WTC11 (cell line): ENCODE measurements around the gene SLX4. TPM values are rescaled to one million over a fixed set of nuclear protein-coding genes. Genes with fewer than 3 reads are reported as not detected.

Source experiments
- AFF4 ChIP-seq: sonication (generic); formaldehyde crosslinking; IDR thresholded peaks from 2 replicates; pipeline ENCODE4 v1.8.1; 2023; ENCODE audit warnings: mild to moderate bottlenecking, missing genetic modification reagents, borderline replicate concordance
- ESRRA ChIP-seq: sonication (generic); formaldehyde crosslinking; IDR thresholded peaks from 2 replicates; pipeline ENCODE4 v1.8.1; 2022; ENCODE audit warnings: mild to moderate bottlenecking, missing genetic modification reagents, borderline replicate concordance
- ETV6 ChIP-seq: sonication (generic); formaldehyde crosslinking; IDR thresholded peaks from 2 replicates; pipeline ENCODE4 v1.8.1; 2022; ENCODE audit warnings: mild to moderate bottlenecking, missing genetic modification reagents
- GABPB1 ChIP-seq: sonication (generic); formaldehyde crosslinking; IDR thresholded peaks from 2 replicates; pipeline ENCODE4 v1.8.1; 2023; ENCODE audit warnings: mild to moderate bottlenecking, missing genetic modification reagents
- GRHL2 ChIP-seq: fragments of 250-450 bp; sonication (Bioruptor Pico); IDR thresholded peaks from 2 replicates; pipeline ENCODE4 v1.8.0; 2022; ENCODE audit warnings: mild to moderate bottlenecking, moderate library complexity; ENCODE audit not compliant: insufficient replicate concordance, severe bottlenecking
- HMGA2 ChIP-seq: fragments of 250-450 bp; sonication (Bioruptor Pico); IDR thresholded peaks from 2 replicates; pipeline ENCODE4 v1.4.0; 2021; ENCODE audit warnings: mild to moderate bottlenecking, moderate library complexity
- JAZF1 ChIP-seq: fragments of 250-450 bp; sonication (Bioruptor Pico); IDR thresholded peaks from 2 replicates; pipeline ENCODE4 v1.9.0; 2021; ENCODE audit warnings: moderate library complexity, mild to moderate bottlenecking, inconsistent platforms
- MAX ChIP-seq: sonication (generic); formaldehyde crosslinking; IDR thresholded peaks from 2 replicates; pipeline ENCODE4 v1.8.0; 2022; ENCODE audit warnings: mild to moderate bottlenecking, missing genetic modification reagents
- NFYB ChIP-seq: sonication (generic); formaldehyde crosslinking; conservative IDR thresholded peaks from 2 replicates; pipeline ENCODE4 v1.8.0; 2022; ENCODE audit warnings: low read depth, missing genetic modification reagents
- RELA ChIP-seq: sonication (generic); formaldehyde crosslinking; IDR thresholded peaks from 2 replicates; pipeline ENCODE4 v1.8.1; 2022; ENCODE audit warnings: missing genetic modification reagents, mild to moderate bottlenecking, borderline replicate concordance
- SMAD4 ChIP-seq: sonication (generic); formaldehyde crosslinking; IDR thresholded peaks from 2 replicates; pipeline ENCODE4 v1.8.0; 2022; ENCODE audit warnings: mild to moderate bottlenecking, missing genetic modification reagents
- TP53 ChIP-seq: sonication (generic); formaldehyde crosslinking; IDR thresholded peaks from 2 replicates; pipeline ENCODE4 v1.8.1; 2023; ENCODE audit warnings: mild to moderate bottlenecking, missing genetic modification reagents
- ZNF121 ChIP-seq: sonication (generic); formaldehyde crosslinking; IDR thresholded peaks from 2 replicates; pipeline ENCODE4 v1.8.0; 2023; ENCODE audit warnings: missing genetic modification reagents
- ZNF396 ChIP-seq: fragments of 250-450 bp; sonication (Bioruptor Pico); IDR thresholded peaks from 2 replicates; pipeline ENCODE4 v1.8.0; 2021; ENCODE audit warnings: mild to moderate bottlenecking, moderate library complexity, borderline replicate concordance
- ZNF423 ChIP-seq: fragments of 250-450 bp; sonication (Bioruptor Pico); IDR thresholded peaks from 2 replicates; pipeline ENCODE4 v2.1.2; 2022; ENCODE audit warnings: mild to moderate bottlenecking, moderate library complexity
- total RNA-seq: library from RNA; stranded (reverse); gene quantifications from 3 replicates; pipeline ENCODE4 v1.2.3, GENCODE V29; 2021
- TF ChIP-seq, protein P1 (sequence below): sonication (generic); formaldehyde crosslinking; IDR thresholded peaks from 2 replicates; pipeline ENCODE4 v1.8.1; 2022; ENCODE audit warnings: mild to moderate bottlenecking, moderate library complexity, missing genetic modification reagents
- TF ChIP-seq, protein P2 (sequence below): fragments of 250-450 bp; sonication (Bioruptor Pico); IDR thresholded peaks from 2 replicates; pipeline ENCODE4 v1.9.0; 2021; ENCODE audit warnings: mild to moderate bottlenecking
- TF ChIP-seq, protein P3 (sequence below): fragments of 250-450 bp; sonication (Bioruptor Pico); IDR thresholded peaks from 2 replicates; pipeline ENCODE4 v1.9.0; 2021; ENCODE audit warnings: moderate library complexity, mild to moderate bottlenecking, inconsistent platforms, borderline replicate concordance
- TF ChIP-seq, protein P4 (sequence below): fragments of 200-600 bp; IDR thresholded peaks from 2 replicates; pipeline ENCODE4 v1.8.0; 2022; ENCODE audit warnings: antibody characterized with exemption
- TF ChIP-seq, protein P5 (sequence below): sonication (generic); formaldehyde crosslinking; IDR thresholded peaks from 2 replicates; pipeline ENCODE4 v1.8.1; 2022; ENCODE audit warnings: low read depth, missing genetic modification reagents, borderline replicate concordance
- TF ChIP-seq, protein P6 (sequence below): sonication (generic); formaldehyde crosslinking; IDR thresholded peaks from 2 replicates; pipeline ENCODE4 v1.8.0; 2022; ENCODE audit warnings: mild to moderate bottlenecking, missing genetic modification reagents
- TF ChIP-seq, protein P7 (sequence below): fragments of 250-450 bp; sonication (Bioruptor Pico); IDR thresholded peaks from 2 replicates; pipeline ENCODE4 v1.9.0; 2021; ENCODE audit warnings: mild to moderate bottlenecking
- TF ChIP-seq, protein P8 (sequence below): fragments of 250-450 bp; sonication (Bioruptor Pico); IDR thresholded peaks from 2 replicates; pipeline ENCODE4 v2.1.2; 2022; ENCODE audit warnings: mild to moderate bottlenecking, moderate library complexity

SLX4 gene
- total RNA-seq, 1 experiment from 2014 or later, result 16.7 TPM

DNA sequence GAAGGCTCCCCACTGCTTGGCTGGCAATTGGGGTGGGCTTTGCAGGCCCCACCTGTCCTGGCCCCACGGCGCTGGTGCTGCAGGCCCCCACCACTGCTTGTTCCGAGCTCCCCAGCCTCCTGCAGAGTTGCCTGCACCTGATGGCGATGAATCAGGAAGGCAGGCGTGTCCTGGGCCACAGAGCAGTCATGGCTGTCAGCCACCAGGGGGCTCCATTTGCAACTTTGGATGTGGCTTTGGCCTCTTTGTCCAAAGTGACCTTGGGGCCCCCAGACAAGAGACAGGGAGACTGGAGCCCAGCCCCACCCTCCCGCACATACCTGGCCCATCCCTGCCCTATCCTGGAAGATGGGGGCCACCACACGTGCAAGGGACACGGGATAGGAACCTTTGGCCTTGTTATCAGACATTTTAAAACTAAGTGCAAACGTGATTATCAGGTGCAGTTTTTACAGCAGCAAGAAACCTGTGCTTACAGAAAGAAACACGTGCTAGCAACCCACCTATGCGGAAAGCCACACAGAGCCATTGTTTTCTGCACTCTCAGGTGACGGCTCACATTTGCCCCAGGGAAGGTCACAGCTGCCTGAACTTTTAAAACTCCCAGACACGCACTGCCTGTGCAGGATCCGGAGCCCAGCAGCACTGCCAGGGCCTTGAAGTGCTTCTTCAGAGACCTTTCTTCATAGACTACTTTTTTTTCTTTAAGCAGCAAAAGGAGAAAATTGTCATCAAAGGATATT lies 43.0 kb upstream of the SLX4 start, which contains the start of gene DNASE1 (continued):
- no peak for TF ChIP-seq MAX (CRISPR knock-in tag)
- TF ChIP-seq, protein P1, sequence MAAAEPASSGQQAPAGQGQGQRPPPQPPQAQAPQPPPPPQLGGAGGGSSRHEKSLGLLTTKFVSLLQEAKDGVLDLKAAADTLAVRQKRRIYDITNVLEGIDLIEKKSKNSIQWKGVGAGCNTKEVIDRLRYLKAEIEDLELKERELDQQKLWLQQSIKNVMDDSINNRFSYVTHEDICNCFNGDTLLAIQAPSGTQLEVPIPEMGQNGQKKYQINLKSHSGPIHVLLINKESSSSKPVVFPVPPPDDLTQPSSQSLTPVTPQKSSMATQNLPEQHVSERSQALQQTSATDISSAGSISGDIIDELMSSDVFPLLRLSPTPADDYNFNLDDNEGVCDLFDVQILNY (CRISPR knock-in tag), result no peak
- no peak for TF ChIP-seq ZNF396 (CRISPR knock-in tag)
- TF ChIP-seq TP53 (CRISPR knock-in tag), result no peak
- TF ChIP-seq, protein P2, sequence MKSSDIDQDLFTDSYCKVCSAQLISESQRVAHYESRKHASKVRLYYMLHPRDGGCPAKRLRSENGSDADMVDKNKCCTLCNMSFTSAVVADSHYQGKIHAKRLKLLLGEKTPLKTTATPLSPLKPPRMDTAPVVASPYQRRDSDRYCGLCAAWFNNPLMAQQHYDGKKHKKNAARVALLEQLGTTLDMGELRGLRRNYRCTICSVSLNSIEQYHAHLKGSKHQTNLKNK (CRISPR knock-in tag), result no peak
- TF ChIP-seq, protein P3, sequence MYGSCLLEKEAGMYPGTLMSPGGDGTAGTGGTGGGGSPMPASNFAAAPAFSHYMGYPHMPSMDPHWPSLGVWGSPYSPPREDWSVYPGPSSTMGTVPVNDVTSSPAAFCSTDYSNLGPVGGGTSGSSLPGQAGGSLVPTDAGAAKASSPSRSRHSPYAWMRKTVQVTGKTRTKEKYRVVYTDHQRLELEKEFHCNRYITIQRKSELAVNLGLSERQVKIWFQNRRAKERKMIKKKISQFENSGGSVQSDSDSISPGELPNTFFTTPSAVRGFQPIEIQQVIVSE, result no peak
- 0 out of 2 replicates have a peak, but pooled peaks have one; percentile 25 for TF ChIP-seq GABPB1 (CRISPR knock-in tag)
- TF ChIP-seq ZNF121 (CRISPR knock-in tag), result 0 out of 2 replicates have a peak, but pooled peaks have one; percentile 4
- TF ChIP-seq JAZF1 (CRISPR knock-in tag), result no peak
- peak; percentile 92; the same call in 1 of the 2 replicates for TF ChIP-seq ESRRA
- TF ChIP-seq, protein P4, sequence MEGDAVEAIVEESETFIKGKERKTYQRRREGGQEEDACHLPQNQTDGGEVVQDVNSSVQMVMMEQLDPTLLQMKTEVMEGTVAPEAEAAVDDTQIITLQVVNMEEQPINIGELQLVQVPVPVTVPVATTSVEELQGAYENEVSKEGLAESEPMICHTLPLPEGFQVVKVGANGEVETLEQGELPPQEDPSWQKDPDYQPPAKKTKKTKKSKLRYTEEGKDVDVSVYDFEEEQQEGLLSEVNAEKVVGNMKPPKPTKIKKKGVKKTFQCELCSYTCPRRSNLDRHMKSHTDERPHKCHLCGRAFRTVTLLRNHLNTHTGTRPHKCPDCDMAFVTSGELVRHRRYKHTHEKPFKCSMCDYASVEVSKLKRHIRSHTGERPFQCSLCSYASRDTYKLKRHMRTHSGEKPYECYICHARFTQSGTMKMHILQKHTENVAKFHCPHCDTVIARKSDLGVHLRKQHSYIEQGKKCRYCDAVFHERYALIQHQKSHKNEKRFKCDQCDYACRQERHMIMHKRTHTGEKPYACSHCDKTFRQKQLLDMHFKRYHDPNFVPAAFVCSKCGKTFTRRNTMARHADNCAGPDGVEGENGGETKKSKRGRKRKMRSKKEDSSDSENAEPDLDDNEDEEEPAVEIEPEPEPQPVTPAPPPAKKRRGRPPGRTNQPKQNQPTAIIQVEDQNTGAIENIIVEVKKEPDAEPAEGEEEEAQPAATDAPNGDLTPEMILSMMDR, result peak; percentile 84
- no peak for TF ChIP-seq NFYB (CRISPR knock-in tag)
- no peak for TF ChIP-seq SMAD4 (CRISPR knock-in tag)
- TF ChIP-seq, protein P5, sequence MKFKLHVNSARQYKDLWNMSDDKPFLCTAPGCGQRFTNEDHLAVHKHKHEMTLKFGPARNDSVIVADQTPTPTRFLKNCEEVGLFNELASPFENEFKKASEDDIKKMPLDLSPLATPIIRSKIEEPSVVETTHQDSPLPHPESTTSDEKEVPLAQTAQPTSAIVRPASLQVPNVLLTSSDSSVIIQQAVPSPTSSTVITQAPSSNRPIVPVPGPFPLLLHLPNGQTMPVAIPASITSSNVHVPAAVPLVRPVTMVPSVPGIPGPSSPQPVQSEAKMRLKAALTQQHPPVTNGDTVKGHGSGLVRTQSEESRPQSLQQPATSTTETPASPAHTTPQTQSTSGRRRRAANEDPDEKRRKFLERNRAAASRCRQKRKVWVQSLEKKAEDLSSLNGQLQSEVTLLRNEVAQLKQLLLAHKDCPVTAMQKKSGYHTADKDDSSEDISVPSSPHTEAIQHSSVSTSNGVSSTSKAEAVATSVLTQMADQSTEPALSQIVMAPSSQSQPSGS (CRISPR knock-in tag), result no peak
- no peak for TF ChIP-seq ETV6 (CRISPR knock-in tag)
- TF ChIP-seq, protein P6, sequence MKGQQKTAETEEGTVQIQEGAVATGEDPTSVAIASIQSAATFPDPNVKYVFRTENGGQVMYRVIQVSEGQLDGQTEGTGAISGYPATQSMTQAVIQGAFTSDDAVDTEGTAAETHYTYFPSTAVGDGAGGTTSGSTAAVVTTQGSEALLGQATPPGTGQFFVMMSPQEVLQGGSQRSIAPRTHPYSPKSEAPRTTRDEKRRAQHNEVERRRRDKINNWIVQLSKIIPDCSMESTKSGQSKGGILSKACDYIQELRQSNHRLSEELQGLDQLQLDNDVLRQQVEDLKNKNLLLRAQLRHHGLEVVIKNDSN (CRISPR knock-in tag), result no peak
- TF ChIP-seq, protein P7, sequence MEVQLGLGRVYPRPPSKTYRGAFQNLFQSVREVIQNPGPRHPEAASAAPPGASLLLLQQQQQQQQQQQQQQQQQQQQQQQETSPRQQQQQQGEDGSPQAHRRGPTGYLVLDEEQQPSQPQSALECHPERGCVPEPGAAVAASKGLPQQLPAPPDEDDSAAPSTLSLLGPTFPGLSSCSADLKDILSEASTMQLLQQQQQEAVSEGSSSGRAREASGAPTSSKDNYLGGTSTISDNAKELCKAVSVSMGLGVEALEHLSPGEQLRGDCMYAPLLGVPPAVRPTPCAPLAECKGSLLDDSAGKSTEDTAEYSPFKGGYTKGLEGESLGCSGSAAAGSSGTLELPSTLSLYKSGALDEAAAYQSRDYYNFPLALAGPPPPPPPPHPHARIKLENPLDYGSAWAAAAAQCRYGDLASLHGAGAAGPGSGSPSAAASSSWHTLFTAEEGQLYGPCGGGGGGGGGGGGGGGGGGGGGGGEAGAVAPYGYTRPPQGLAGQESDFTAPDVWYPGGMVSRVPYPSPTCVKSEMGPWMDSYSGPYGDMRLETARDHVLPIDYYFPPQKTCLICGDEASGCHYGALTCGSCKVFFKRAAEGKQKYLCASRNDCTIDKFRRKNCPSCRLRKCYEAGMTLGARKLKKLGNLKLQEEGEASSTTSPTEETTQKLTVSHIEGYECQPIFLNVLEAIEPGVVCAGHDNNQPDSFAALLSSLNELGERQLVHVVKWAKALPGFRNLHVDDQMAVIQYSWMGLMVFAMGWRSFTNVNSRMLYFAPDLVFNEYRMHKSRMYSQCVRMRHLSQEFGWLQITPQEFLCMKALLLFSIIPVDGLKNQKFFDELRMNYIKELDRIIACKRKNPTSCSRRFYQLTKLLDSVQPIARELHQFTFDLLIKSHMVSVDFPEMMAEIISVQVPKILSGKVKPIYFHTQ (CRISPR knock-in tag), result no peak
- no peak for TF ChIP-seq GRHL2
- TF ChIP-seq, protein P8, sequence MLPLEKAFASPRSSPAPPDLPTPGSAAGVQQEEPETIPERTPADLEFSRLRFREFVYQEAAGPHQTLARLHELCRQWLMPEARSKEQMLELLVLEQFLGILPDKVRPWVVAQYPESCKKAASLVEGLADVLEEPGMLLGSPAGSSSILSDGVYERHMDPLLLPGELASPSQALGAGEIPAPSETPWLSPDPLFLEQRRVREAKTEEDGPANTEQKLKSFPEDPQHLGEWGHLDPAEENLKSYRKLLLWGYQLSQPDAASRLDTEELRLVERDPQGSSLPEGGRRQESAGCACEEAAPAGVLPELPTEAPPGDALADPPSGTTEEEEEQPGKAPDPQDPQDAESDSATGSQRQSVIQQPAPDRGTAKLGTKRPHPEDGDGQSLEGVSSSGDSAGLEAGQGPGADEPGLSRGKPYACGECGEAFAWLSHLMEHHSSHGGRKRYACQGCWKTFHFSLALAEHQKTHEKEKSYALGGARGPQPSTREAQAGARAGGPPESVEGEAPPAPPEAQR (CRISPR knock-in tag), result no peak
- TF ChIP-seq RELA (CRISPR knock-in tag), result no peak; the same call in 1 of the 2 replicates
- no peak for TF ChIP-seq ZNF423 (CRISPR knock-in tag)
- no peak for TF ChIP-seq HMGA2 (CRISPR knock-in tag)
- TF ChIP-seq AFF4 (CRISPR knock-in tag), result no peak
